ENCODE measurements around the gene ACAA1.

ACAA1 gene

DNA sequence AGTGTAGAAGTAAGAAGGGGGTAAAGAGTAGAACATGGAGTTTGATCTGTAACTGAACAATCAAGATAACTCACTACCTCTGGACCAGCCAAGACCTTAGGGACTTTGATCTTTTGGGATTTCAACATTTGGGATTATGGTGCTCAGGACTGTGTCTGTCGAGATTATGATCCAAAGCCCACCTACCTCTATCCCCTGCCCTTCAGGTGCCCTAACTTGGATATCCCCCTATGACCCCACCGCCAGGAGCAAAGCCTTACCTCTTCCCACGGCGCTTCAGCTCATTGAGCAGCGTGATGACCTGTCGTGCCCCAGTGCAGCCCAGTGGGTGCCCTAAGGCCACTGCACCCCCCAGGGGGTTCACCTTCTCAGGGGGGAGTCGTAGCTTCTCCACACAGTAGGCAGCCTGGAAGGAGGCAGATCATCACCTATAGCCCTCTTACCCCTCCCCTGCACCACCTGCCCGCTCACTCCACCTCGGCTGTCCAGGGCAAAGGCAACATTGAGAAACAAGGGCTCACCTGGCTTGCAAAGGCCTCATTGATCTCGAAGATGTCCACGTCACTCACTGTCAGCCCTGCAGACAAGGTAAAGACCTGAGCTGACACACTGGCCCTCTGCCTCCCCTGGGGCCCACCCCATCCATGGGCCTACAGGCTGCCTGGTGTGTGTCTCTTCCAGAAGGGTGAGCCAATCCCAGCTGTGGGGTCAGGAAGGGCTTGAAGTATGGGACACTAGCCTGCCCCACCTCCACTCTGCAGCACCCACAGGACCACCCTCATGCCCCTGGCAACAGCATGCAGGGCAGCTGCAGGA lies 11.4 kb downstream of the ACAA1 start:
- DNase-seq (ENCODE audit: low spot score): no peak
- TF ChIP-seq, protein P1, sequence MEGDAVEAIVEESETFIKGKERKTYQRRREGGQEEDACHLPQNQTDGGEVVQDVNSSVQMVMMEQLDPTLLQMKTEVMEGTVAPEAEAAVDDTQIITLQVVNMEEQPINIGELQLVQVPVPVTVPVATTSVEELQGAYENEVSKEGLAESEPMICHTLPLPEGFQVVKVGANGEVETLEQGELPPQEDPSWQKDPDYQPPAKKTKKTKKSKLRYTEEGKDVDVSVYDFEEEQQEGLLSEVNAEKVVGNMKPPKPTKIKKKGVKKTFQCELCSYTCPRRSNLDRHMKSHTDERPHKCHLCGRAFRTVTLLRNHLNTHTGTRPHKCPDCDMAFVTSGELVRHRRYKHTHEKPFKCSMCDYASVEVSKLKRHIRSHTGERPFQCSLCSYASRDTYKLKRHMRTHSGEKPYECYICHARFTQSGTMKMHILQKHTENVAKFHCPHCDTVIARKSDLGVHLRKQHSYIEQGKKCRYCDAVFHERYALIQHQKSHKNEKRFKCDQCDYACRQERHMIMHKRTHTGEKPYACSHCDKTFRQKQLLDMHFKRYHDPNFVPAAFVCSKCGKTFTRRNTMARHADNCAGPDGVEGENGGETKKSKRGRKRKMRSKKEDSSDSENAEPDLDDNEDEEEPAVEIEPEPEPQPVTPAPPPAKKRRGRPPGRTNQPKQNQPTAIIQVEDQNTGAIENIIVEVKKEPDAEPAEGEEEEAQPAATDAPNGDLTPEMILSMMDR (IDR thresholded peaks at IDR 0.05; ENCODE audit: extremely low read depth, missing control alignments): no peak

DNA sequence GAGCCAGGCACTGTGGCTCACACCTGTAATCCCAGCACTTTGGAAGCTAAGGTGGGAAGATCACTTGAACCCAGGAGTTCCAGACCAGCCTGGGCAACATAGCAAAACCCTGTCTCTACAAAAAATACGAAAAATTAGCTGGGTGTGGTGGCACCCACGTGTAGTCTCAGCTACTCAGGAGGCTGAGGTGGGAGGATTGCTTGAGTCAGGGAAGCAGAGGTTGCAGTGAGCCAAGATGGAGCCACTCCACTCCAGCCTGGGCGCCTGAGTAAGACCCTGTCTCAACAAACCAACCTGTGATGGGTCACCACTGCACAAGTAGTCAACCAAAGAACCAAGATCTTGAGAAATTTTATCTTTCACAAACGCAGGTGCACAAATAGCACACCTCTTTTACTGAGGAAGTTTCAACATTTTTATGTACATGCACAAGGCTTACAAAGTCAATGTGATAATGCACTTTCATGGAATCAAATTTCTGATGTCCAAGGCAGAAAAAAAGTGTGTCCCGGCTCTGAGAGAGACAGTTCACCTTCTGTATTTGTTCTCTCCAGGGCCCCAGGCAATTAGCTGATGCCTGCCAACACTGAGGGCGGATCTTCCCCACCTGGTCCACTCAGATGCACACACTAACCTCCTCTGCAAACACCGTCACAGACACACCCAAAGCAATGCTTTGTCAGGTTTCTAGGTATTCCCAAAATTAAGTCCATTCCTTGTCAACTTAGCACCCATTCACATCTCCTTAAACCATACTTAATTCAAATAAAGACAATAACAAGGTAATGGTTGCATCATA lies 12.4 kb downstream of the ACAA1 start:
- TF ChIP-seq, protein P1 (IDR thresholded peaks at IDR 0.05; ENCODE audit: extremely low read depth, missing control alignments): no peak
- no peak for DNase-seq (ENCODE audit: low spot score)

DNA sequence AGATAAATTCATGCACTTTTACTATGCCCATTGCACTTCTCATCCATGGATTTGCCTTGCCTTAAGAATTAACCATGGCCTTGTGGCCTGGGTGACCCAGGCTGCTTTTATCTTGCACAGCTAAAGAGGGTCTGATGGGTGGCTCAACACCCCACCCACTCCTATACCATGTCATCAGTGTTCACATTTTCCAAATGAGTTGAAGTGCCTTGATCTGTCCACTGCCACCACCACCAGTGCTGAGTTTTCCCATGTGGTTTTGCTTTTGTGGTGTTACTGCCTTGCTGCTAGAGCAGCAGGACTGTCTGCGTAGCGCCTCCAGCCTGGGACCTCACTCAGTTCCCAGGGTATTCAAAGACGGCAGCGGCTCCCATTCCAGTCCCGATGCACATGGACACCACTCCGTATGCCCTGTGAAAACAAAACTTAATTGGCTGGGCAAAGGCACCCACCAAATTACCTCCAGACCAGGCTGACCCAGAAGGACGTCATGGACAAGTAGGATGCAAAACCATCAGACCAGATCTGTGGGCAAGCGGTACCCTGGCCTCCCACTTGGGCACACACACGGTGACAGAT lies 14.1 kb downstream of the ACAA1 start:
- TF ChIP-seq, protein P1 (IDR thresholded peaks at IDR 0.05; ENCODE audit: extremely low read depth, missing control alignments): no peak
- no peak for DNase-seq (ENCODE audit: low spot score)

DNA sequence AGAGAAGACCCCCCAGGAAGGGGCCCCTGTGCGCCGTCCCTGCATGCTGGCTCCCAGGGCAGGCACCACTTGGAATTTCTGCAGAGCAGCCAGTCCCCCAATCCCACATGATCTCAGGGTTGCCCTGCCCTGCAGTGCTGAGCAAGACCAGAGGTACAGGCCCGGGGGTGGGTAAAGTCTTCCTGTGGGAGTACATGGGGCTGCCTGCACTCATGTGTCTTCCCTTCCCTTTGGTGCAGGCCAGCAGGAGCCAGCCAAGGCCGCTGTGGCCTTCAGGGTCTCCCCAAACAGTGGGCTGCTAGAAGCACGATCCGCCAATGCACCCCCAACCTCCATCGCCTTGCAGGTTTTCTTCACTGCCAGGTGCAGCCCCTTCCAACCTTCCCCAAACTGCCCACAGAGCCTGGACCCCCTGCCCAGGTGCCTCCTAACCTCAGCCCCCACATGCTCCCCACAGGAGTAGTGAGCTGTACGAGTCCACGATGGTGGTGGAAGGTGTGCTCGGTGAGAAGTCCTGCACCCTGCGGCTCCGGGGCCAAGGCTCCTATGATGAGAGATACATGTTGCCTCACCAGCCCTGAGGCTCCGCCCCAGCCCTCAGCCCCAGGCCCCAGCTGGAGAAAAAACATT lies 15.0 kb downstream of the ACAA1 start:
- TF ChIP-seq, protein P1 (IDR thresholded peaks at IDR 0.05; ENCODE audit: extremely low read depth, missing control alignments): no peak
- DNase-seq (ENCODE audit: low spot score): no peak

DNA sequence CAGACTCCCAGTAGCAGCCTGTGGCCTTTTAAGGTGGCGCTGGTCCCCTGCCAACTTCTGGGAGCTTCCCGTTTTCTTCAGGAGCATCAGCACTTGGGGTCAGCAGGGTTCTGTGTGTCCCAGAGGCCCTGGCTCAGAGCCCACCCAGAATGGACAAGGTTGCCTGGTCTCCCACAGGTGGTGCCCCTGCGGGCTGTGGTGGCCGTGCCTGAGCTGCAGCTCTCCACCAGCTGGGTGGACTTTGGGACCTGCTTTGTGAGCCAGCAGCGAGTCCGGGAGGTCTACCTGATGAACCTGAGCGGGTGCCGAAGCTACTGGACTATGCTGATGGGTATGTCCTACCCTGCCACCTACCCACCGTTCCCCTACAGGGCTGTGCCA lies 15.5 kb downstream of the ACAA1 start:
- no peak for DNase-seq (ENCODE audit: low spot score)
- TF ChIP-seq, protein P1 (IDR thresholded peaks at IDR 0.05; ENCODE audit: extremely low read depth, missing control alignments): no peak

DNA sequence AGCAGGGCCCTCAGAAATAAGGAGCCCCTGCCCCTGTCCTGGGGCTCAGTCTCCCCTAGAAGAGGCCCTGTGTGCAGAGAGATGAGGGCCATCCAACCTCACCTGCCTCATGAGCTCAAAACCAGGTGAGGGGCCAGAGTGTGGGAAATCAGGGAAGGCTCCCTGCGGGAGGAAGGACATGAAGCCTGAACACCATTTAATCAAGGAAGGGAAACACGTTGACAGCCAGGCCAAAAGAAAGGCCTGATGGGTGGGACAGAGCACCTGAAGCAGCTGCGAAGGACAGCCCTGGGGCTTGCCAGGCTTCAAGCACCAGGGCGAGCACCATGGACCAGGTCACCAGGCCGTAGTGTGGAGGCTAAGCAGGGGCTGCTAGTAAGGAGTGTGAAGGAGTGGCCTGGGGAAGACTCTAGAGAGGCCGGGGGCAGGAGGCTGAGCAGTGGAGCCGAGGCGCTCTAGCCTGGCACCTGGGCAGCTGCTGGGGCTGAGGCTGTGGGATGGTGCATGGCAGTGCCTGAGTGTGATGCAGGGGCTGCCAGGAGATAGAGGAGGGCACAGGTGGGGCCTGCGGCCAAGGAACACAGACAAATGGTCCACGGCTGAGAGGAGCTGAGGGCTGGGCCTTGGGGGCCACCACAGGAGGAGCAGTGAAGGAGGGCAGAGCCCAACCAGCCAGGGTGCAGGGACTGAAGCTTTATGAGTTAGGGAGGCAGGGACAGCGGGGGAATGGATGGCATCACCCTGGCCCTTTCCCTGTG lies 16.1 kb downstream of the ACAA1 start:
- no peak for DNase-seq (ENCODE audit: low spot score)
- TF ChIP-seq, protein P1 (IDR thresholded peaks at IDR 0.05; ENCODE audit: extremely low read depth, missing control alignments): no peak

Data from GM20000 (cell line).